HCT116 (cell line): ENCODE measurements around the gene PIGQ. TPM values are rescaled to one million over a fixed set of nuclear protein-coding genes. Genes with fewer than 3 reads are reported as not detected.

Source experiments
- ATAC-seq: fragments of 200-7000 bp; cut with Tn5 transposase; 2 replicates; pipeline ENCODE4 v1.9.1; 2020; ENCODE audit warnings: mild to moderate bottlenecking, moderate library complexity
- BruUV-seq: library from RNA; stranded (reverse); fragments of 400-500 nt; replicated peaks from 2 replicates; lab custom pipeline; 2021; lab: Mats Ljungman, UMichigan
- CTCF ChIA-PET: fragments of 300-600 bp; sonication (Branson Sonifier 250); formaldehyde crosslinking; loops from one replicate; lab custom pipeline; 2021; ENCODE audit warnings: antibody characterized with exemption; lab: Charles Lee
- POLR2A ChIA-PET: fragments of 300-600, 350-600 bp; sonication (Branson Sonifier 250); formaldehyde crosslinking; loops from one replicate; lab custom pipeline; 2021; ENCODE audit warnings: antibody characterized with exemption; lab: Charles Lee
- RAD21 ChIA-PET, 2 experiments: fragments of 300-600 bp; sonication (Branson Sonifier 250); formaldehyde crosslinking; loops; one replicate each; lab custom pipeline; 2023; ENCODE audit warnings: low total read pairs in 2 of 2; ENCODE audit not compliant: uncharacterized antibody in 2 of 2, unreplicated experiment in 2 of 2, low non-redundant PET in 1 of 2; lab: Charles Lee
- DNase-seq: peaks from one replicate; pipeline ENCODE4 v3.0.0-alpha.2; 2010; ENCODE audit warnings: low read depth, low spot score
- H2AFZ ChIP-seq: fragments of 200-600 bp; shearing (Covaris generic), sonication (generic); 2 replicates; pipeline ENCODE4 v1.6.1; 2017; ENCODE audit warnings: low read depth, mixed run types, mixed read lengths, antibody characterized with exemption, low read length; ENCODE audit not compliant: poor library complexity, severe bottlenecking
- H3K27ac ChIP-seq: 2 replicates; pipeline ENCODE4 v1.5.1; 2012; ENCODE audit warnings: low read depth, low read length
- H3K27me3 ChIP-seq: fragments of 200-600 bp; sonication (generic); 2 replicates; pipeline ENCODE4 v1.6.1; 2016; ENCODE audit warnings: mixed run types, low read length, mixed read lengths; ENCODE audit not compliant: insufficient read depth
- H3K36me3 ChIP-seq, 2 experiments: fragments of 200-500 bp in 1 of 2; fragments of 200-600 bp in 1 of 2; sonication (Bioruptor generic) in 1 of 2; sonication (generic) in 1 of 2; 2 replicates each; pipeline versions ENCODE4 v1.5.1 to v1.6.1; 2014 to 2016; ENCODE audit warnings: low read length in 2 of 2, inconsistent platforms in 1 of 2, mixed read lengths in 1 of 2, mixed run types in 1 of 2; ENCODE audit not compliant: insufficient read depth in 2 of 2, control insufficient read depth in 1 of 2
- H3K4me1 ChIP-seq, 2 experiments: fragments of 200-600 bp in 1 of 2; sonication (generic) in 1 of 2; 2 replicates each; pipeline versions ENCODE4 v1.5.1 to v1.6.1; 2012 to 2017; ENCODE audit warnings: low read length in 2 of 2, inconsistent platforms in 1 of 2, mild to moderate bottlenecking in 1 of 2, mixed read lengths in 1 of 2, mixed run types in 1 of 2, moderate library complexity in 1 of 2; ENCODE audit not compliant: insufficient read depth in 2 of 2, control insufficient read depth in 1 of 2
- H3K4me2 ChIP-seq: fragments of 200-600 bp; sonication (generic); 2 replicates; pipeline ENCODE4 v1.6.1; 2017; ENCODE audit warnings: mixed run types, low read length, mixed read lengths
- H3K4me3 ChIP-seq, 2 experiments: fragments of 200-600 bp in 1 of 2; sonication (generic) in 1 of 2; replicated peaks in 1 of 2; 2 replicates each; pipeline ENCODE4 v1.5.1; 2011 to 2016; ENCODE audit warnings: low read length in 2 of 2, control low read depth in 1 of 2, low read depth in 1 of 2, mild to moderate bottlenecking in 1 of 2, mixed read lengths in 1 of 2, mixed run types in 1 of 2
- H3K79me2 ChIP-seq: fragments of 200-600 bp; sonication (generic); 2 replicates; pipeline ENCODE4 v1.6.1; 2017; ENCODE audit warnings: mild to moderate bottlenecking, mixed run types, low read length, moderate library complexity, mixed read lengths; ENCODE audit not compliant: insufficient read depth
- H3K9ac ChIP-seq: fragments of 200-600 bp; sonication (generic); 2 replicates; pipeline ENCODE4 v1.6.1; 2016; ENCODE audit warnings: low read length, mixed read lengths
- H3K9me2 ChIP-seq: fragments of 200-600 bp; sonication (generic), shearing (Covaris generic); 2 replicates; pipeline ENCODE4 v1.6.1; 2017; ENCODE audit warnings: mixed run types, mild to moderate bottlenecking, moderate library complexity; ENCODE audit not compliant: insufficient read depth
- H3K9me3 ChIP-seq, 2 experiments: fragments of 200-500 bp in 1 of 2; fragments of 200-600 bp in 1 of 2; sonication (Bioruptor generic) in 1 of 2; sonication (generic) in 1 of 2; 2 replicates each; pipeline ENCODE4 v1.6.1; 2014 to 2017; ENCODE audit warnings: low read length in 2 of 2, mixed read lengths in 2 of 2, inconsistent platforms in 1 of 2, low read depth in 1 of 2, mild to moderate bottlenecking in 1 of 2, mixed run types in 1 of 2, moderate library complexity in 1 of 2; ENCODE audit not compliant: control insufficient read depth in 1 of 2, insufficient read depth in 1 of 2
- H4K20me1 ChIP-seq: fragments of 200-600 bp; sonication (generic), shearing (Covaris generic); 2 replicates; pipeline ENCODE4 v1.6.1; 2017; ENCODE audit warnings: mixed run types, mild to moderate bottlenecking, moderate library complexity; ENCODE audit not compliant: insufficient read depth
- CBX3 ChIP-seq: IDR thresholded peaks from 2 replicates; pipeline ENCODE4 v1.6.1; 2012; ENCODE audit warnings: low read depth
- EGR1 ChIP-seq: IDR thresholded peaks from 2 replicates; pipeline ENCODE4 v1.6.1; 2012; ENCODE audit warnings: low read depth
- ELF1 ChIP-seq: IDR thresholded peaks from 2 replicates; pipeline ENCODE4 v1.6.1; 2012; ENCODE audit warnings: low read depth, borderline replicate concordance
- EZH2 ChIP-seq: fragments of 200-600 bp; sonication (generic); IDR thresholded peaks from 2 replicates; pipeline ENCODE4 v1.6.1; 2017; ENCODE audit warnings: antibody characterized with exemption, mixed run types
- EZH2phosphoT487 ChIP-seq: fragments of 200-600 bp; IDR thresholded peaks from 2 replicates; pipeline ENCODE4 v1.6.1; 2018; ENCODE audit warnings: antibody characterized with exemption, borderline replicate concordance
- FOSL1 ChIP-seq: IDR thresholded peaks from 2 replicates; pipeline ENCODE4 v1.6.1; 2012; ENCODE audit warnings: low read depth
- POLR2A ChIP-seq: IDR thresholded peaks from 2 replicates; pipeline ENCODE4 v1.7.0; 2011; ENCODE audit warnings: borderline replicate concordance; ENCODE audit not compliant: insufficient read depth, insufficient read length; ENCODE audit errors: extremely low read depth
- POLR2AphosphoS5 ChIP-seq: IDR thresholded peaks from 2 replicates; pipeline ENCODE4 v1.6.1; 2011; ENCODE audit warnings: mild to moderate bottlenecking, low read depth, low read length, moderate library complexity
- SIN3A ChIP-seq: IDR thresholded peaks from 2 replicates; pipeline ENCODE4 v1.6.1; 2012; ENCODE audit warnings: low read depth
- SP1 ChIP-seq: IDR thresholded peaks from 2 replicates; pipeline ENCODE4 v1.6.1; 2012; ENCODE audit warnings: low read depth
- SRF ChIP-seq: IDR thresholded peaks from 2 replicates; pipeline ENCODE4 v1.6.1; 2012; ENCODE audit warnings: low read depth
- TCF7L2 ChIP-seq: IDR thresholded peaks from 2 replicates; pipeline ENCODE4 v1.7.0; 2011; ENCODE audit warnings: borderline replicate concordance, inconsistent platforms; ENCODE audit not compliant: insufficient read depth, insufficient read length; ENCODE audit errors: extremely low read depth
- ZFX ChIP-seq: fragments of 450-650 bp; IDR thresholded peaks from 2 replicates; pipeline ENCODE4 v1.6.1; 2017
- ZNF274 ChIP-seq: fragments of 200-500 bp; sonication (Bioruptor generic); IDR thresholded peaks from 2 replicates; pipeline ENCODE4 v1.6.1; 2014; ENCODE audit warnings: mild to moderate bottlenecking, low read depth, low read length, inconsistent platforms
- intact Hi-C: fragments of 100-400 bp; cut with micrococcal nuclease; formaldehyde crosslinking; loops from 2 replicates; pipeline ENCODE4 v1.10.0; 2022
- total RNA-seq: library from RNA; stranded (reverse); gene quantifications from one replicate; pipeline ENCODE4 v1.2.1, GENCODE V29; 2021; ENCODE audit not compliant: unreplicated experiment
- TF ChIP-seq, protein P1 (sequence below), 3 experiments: fragments of 200-600 bp in 1 of 3; sonication (generic) in 1 of 3; IDR thresholded peaks in 2 of 3; conservative IDR thresholded peaks in 1 of 3; 2 replicates each; pipeline ENCODE4 v1.5.1; 2012 to 2017; ENCODE audit warnings: low read depth in 2 of 3, low read length in 2 of 3, antibody characterized with exemption in 1 of 3, borderline replicate concordance in 1 of 3, control low read depth in 1 of 3, mild to moderate bottlenecking in 1 of 3, mixed read lengths in 1 of 3, mixed run types in 1 of 3, moderate library complexity in 1 of 3; ENCODE audit not compliant: insufficient read depth in 1 of 3
- TF ChIP-seq, protein P2 (sequence below): IDR thresholded peaks from 2 replicates; pipeline ENCODE4 v1.6.1; 2011; ENCODE audit warnings: mild to moderate bottlenecking, low read length, moderate library complexity; ENCODE audit not compliant: insufficient replicate concordance; ENCODE audit errors: extremely low read depth
- TF ChIP-seq, protein P3 (sequence below): IDR thresholded peaks from 2 replicates; pipeline ENCODE4 v1.6.1; 2012; ENCODE audit warnings: low read depth

The PIGQ gene
- total RNA-seq, 1 experiment from 2014 or later = 21.0 TPM

DNA sequence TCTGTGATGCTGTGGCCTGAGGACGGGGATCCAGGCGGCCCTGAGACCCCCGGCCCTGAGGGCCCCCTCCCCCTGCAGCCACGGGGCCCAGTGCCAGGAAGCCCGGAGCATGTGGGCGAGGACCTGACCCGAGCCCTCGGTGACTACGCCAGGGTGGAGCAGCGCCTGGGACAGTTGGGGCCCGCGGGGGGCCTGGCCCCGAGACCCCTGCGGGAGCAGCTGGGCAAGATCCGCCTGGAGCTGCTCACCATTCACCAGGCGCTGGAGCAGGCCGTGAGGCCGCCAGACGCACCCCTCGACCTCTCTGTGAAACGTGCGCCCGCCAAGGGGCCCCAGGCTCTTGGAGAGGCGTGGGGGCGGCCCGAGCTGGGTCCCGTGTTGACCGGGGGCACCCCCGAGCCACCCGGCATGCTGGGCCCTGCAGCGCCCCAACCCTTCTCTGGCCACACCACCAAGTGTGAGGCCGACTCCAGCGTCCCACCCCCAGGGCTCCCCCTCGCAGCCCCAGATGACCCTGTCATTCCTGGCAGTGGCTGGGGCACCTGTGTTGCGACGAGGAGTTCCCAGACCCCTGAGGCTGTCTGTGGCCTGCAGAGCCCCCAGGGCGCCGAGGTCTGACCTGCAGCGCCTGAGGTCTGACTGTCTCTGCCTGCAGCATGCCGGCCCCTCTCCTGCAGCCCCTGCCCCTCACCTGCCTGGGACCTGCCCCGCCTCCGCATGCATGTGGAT, 4.9 kb upstream of the PIGQ start:
- no peaks in the 10 kb centered on the region for H3K36me3 ChIP-seq
- H3K27ac ChIP-seq = no peak overlapping the region
- no peak overlapping the region for H3K4me2 ChIP-seq
- RAD21 ChIA-PET = no interaction called here
- peaks cover 7 to 16% of the 10 kb centered on the region in 2 experiments for H3K4me1 ChIP-seq
- no peak overlapping the region for H2AFZ ChIP-seq
- no peaks in the 10 kb centered on the region for H4K20me1 ChIP-seq
- H3K79me2 ChIP-seq = no peaks in the 10 kb centered on the region
- CTCF ChIA-PET = no interaction called here
- no peaks in the 10 kb centered on the region for H3K27me3 ChIP-seq
- H3K4me3 ChIP-seq = no peak overlapping the region
- no peak for DNase-seq
- TF ChIP-seq ZFX (no peak), POLR2AphosphoS5 (no peak), EZH2 (no peak), SP1 (no peak), POLR2A (no peak), FOSL1 (no peak), CBX3 (no peak), EZH2phosphoT487 (no peak), ELF1 (no peak), EGR1 (no peak), ZNF274 (no peak), TCF7L2 (no peak), SIN3A (no peak), SRF (no peak)
- TF ChIP-seq, protein P1, sequence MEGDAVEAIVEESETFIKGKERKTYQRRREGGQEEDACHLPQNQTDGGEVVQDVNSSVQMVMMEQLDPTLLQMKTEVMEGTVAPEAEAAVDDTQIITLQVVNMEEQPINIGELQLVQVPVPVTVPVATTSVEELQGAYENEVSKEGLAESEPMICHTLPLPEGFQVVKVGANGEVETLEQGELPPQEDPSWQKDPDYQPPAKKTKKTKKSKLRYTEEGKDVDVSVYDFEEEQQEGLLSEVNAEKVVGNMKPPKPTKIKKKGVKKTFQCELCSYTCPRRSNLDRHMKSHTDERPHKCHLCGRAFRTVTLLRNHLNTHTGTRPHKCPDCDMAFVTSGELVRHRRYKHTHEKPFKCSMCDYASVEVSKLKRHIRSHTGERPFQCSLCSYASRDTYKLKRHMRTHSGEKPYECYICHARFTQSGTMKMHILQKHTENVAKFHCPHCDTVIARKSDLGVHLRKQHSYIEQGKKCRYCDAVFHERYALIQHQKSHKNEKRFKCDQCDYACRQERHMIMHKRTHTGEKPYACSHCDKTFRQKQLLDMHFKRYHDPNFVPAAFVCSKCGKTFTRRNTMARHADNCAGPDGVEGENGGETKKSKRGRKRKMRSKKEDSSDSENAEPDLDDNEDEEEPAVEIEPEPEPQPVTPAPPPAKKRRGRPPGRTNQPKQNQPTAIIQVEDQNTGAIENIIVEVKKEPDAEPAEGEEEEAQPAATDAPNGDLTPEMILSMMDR (IDR thresholded peaks at IDR 0.05 in 2 of 3, conservative IDR thresholded peaks at IDR 0.05 in 1 of 3; ENCODE audit: borderline replicate concordance in 1 of 3, insufficient read depth in 1 of 3, low read depth in 2 of 3, low read length in 2 of 3) = no peak
- TF ChIP-seq, protein P2, sequence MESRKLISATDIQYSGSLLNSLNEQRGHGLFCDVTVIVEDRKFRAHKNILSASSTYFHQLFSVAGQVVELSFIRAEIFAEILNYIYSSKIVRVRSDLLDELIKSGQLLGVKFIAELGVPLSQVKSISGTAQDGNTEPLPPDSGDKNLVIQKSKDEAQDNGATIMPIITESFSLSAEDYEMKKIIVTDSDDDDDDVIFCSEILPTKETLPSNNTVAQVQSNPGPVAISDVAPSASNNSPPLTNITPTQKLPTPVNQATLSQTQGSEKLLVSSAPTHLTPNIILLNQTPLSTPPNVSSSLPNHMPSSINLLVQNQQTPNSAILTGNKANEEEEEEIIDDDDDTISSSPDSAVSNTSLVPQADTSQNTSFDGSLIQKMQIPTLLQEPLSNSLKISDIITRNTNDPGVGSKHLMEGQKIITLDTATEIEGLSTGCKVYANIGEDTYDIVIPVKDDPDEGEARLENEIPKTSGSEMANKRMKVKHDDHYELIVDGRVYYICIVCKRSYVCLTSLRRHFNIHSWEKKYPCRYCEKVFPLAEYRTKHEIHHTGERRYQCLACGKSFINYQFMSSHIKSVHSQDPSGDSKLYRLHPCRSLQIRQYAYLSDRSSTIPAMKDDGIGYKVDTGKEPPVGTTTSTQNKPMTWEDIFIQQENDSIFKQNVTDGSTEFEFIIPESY = no peak
- TF ChIP-seq, protein P3, sequence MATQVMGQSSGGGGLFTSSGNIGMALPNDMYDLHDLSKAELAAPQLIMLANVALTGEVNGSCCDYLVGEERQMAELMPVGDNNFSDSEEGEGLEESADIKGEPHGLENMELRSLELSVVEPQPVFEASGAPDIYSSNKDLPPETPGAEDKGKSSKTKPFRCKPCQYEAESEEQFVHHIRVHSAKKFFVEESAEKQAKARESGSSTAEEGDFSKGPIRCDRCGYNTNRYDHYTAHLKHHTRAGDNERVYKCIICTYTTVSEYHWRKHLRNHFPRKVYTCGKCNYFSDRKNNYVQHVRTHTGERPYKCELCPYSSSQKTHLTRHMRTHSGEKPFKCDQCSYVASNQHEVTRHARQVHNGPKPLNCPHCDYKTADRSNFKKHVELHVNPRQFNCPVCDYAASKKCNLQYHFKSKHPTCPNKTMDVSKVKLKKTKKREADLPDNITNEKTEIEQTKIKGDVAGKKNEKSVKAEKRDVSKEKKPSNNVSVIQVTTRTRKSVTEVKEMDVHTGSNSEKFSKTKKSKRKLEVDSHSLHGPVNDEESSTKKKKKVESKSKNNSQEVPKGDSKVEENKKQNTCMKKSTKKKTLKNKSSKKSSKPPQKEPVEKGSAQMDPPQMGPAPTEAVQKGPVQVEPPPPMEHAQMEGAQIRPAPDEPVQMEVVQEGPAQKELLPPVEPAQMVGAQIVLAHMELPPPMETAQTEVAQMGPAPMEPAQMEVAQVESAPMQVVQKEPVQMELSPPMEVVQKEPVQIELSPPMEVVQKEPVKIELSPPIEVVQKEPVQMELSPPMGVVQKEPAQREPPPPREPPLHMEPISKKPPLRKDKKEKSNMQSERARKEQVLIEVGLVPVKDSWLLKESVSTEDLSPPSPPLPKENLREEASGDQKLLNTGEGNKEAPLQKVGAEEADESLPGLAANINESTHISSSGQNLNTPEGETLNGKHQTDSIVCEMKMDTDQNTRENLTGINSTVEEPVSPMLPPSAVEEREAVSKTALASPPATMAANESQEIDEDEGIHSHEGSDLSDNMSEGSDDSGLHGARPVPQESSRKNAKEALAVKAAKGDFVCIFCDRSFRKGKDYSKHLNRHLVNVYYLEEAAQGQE = no peak
- no TSS peak for BruUV-seq
- intact Hi-C loops = no loop called here
- H3K9me2 ChIP-seq = no peaks in the 10 kb centered on the region
- H3K9ac ChIP-seq = no peak overlapping the region
- ATAC-seq = no peak
- H3K9me3 ChIP-seq = no peaks in the 10 kb centered on the region
- POLR2A ChIA-PET = no interaction called here
